DMS53 treated with DMSO at 0.1 percent for 48 hours (cell line): ENCODE measurements around the gene COX8A.
A peak's percentile ranks its signal among the peaks of the same experiment; 100 is the strongest.
"Not testable (repeated sequence)": the region's sequence is repeated elsewhere in the genome, so short reads cannot be mapped to it uniquely, and the experiment has no call there.

Experiments
- DNase-seq: peaks from one replicate; lab custom pipeline; 2025; ENCODE audit not compliant: unreplicated experiment; lab: John Stamatoyannopoulos, UW

The COX8A gene

GRCh38 chr11:63969461-63969860 is 5.0 kb upstream of the COX8A start:
- DNase-seq = no peak

- no peak for DNase-seq
Observed at GRCh38 chr11:63970902-63971301, 3.5 kb upstream of the COX8A start.

- DNase-seq = not testable (repeated sequence)
Observed at GRCh38 chr11:63973912-63974258, 535 bp upstream of the COX8A start.

GRCh38 chr11:63978551-63979239 is 4.3 kb downstream of the COX8A start:
- no peak for DNase-seq

- no peak for DNase-seq
Observed at GRCh38 chr11:63979426-63979825, 5.0 kb downstream of the COX8A start.

- no peak for DNase-seq
Observed at GRCh38 chr11:63985812-63986155, 11.4 kb downstream of the COX8A start.

- peak; percentile 87 for DNase-seq
Observed at GRCh38 chr11:63986156-63986931, 11.9 kb downstream of the COX8A start, which contains the start of gene OTUB1. Gene OTUB1 (plus strand): TSS chr11:63986438. CDS start chr11:63986457, 19 bp downstream.

- DNase-seq = no peak
Observed at GRCh38 chr11:63986932-63987513, 12.6 kb downstream of the COX8A start.

GRCh38 chr11:63991558-63991957 is 17.1 kb downstream of the COX8A start:
- DNase-seq = no peak

- DNase-seq = no peak
Observed at GRCh38 chr11:63993100-63993499, 18.7 kb downstream of the COX8A start.

GRCh38 chr11:63993993-63994392 is 19.6 kb downstream of the COX8A start:
- no peak for DNase-seq

GRCh38 chr11:63996512-63996911 is 22.1 kb downstream of the COX8A start:
- DNase-seq = no peak

- no peak for DNase-seq
Observed at GRCh38 chr11:63997104-63997700, 22.8 kb downstream of the COX8A start.

- DNase-seq = no peak
Observed at GRCh38 chr11:63997801-63998337, 23.4 kb downstream of the COX8A start.

- no peak for DNase-seq
Observed at GRCh38 chr11:63998558-63999348, 24.3 kb downstream of the COX8A start.

- no peak for DNase-seq
Observed at GRCh38 chr11:63999349-64000025, 25.1 kb downstream of the COX8A start.

- DNase-seq = no peak
Observed at GRCh38 chr11:64000026-64000739, 25.8 kb downstream of the COX8A start.

GRCh38 chr11:64000740-64001483 is 26.5 kb downstream of the COX8A start:
- no peak for DNase-seq
